Activated T-helper 2 cell treated with anti-CD3 and anti-CD28 coated beads, Interferon-gamma antibody, Interleukin-2, Interleukin-4, amounts not matched to agents 10 μg/mL and 5 μg/mL and 100 μg/mL, durations not matched to agents 14 hours and 24 hours and 36 hours (primary cell): ENCODE results near the gene GIT1. TPM values are rescaled to one million over a fixed set of nuclear protein-coding genes. Genes with fewer than 3 reads are reported as not detected.

Experiments
- DNase-seq: peaks from one replicate; pipeline ENCODE4 v3.0.0; 2021; ENCODE audit warnings: low spot score
- H3K27ac Mint-ChIP-seq: one replicate; pipeline ENCODE4 v1.8.0; 2021; ENCODE audit warnings: mixed read lengths
- H3K27me3 Mint-ChIP-seq: one replicate; pipeline ENCODE4 v1.8.0; 2021; ENCODE audit warnings: low read depth, mixed read lengths
- H3K36me3 Mint-ChIP-seq: one replicate; pipeline ENCODE4 v1.8.0; 2021; ENCODE audit warnings: low read depth, mixed read lengths
- H3K4me1 Mint-ChIP-seq: one replicate; pipeline ENCODE4 v1.8.0; 2021; ENCODE audit warnings: low read depth, mixed read lengths
- H3K4me3 Mint-ChIP-seq: one replicate; pipeline ENCODE4 v1.8.0; 2021; ENCODE audit warnings: low read depth, mild to moderate bottlenecking, moderate library complexity, mixed read lengths
- H3K9me3 Mint-ChIP-seq: one replicate; pipeline ENCODE4 v1.8.0; 2021; ENCODE audit warnings: mixed read lengths
- intact Hi-C: fragments of 100-400 bp; cut with micrococcal nuclease; formaldehyde crosslinking; loops from one replicate; pipeline ENCODE4 v1.15.1; 2023
- total RNA-seq: library from RNA; stranded (reverse); gene quantifications from 2 replicates; pipeline ENCODE4 v1.2.3, GENCODE V29; 2022

GIT1 gene
- total RNA-seq, 1 donor from 2014 or later, result 72.4 TPM

DNA sequence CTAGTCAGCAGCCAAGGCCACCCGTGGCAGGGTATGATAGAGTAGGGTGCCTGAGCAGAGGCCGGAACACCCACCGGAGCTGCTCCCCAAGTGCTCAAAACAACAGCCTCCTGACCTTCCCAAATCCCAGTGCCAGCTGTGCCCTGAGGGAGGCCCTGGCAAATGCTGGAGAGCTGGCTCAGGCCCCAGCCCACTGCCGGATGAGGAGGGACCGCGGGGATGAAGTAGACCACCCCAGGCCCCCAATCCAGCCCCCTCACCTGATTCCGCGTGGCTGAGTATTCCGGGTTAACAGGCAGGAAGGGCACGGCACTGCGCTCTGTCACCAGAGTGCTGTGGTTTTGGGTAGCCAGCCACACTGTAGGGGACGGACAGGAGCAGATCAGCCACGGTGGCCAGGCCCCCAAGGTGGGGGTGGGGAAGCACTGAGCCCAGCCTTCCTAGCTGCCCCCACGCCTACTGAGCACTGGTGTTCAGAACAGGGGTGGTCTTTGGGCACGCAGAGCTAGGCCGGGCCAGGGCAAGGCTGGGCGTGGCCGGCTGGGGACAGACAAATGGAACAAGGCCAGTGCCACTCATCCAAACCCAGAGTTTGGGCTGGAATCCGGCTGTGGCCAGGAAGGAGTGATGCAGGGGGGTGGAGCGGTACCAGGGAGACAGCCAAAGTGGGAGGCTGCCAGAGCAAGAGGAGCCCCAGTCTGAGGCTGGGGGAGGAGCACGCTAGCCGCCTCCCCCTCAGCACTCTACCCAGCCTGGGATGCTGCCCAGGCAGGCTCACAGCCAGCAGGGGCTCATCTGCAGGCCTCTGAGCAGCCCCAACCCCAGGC is 11.8 kb downstream of the GIT1 start:
- intact Hi-C loops, result no loop called here
- peaks cover 52% of the 10 kb centered on the region for H3K36me3 Mint-ChIP-seq

DNA sequence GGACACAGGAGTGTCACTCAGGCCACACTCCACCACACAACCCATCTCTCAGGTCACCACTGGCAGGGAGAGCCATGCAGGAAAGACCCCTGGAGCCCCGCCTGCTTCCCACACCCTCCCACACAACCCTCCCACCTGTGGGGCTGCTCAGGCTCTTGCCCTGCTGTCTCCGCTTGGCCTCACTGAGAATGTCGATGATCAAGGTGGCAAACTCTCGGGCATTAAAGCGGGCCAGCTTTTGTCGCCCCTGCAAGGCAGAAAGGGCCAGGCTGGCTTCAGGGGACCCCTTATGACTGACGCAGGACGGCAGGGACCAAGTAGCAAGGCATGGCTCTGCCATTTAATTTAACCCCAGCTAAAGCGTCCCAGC is 12.5 kb downstream of the GIT1 start:
- no peaks in the 10 kb centered on the region for H3K9me3 Mint-ChIP-seq
- peaks cover 8% of the 10 kb centered on the region for H3K4me1 Mint-ChIP-seq
- peaks cover 48% of the 10 kb centered on the region for H3K36me3 Mint-ChIP-seq
- no peak overlapping the region for H3K27ac Mint-ChIP-seq
- H3K4me3 Mint-ChIP-seq, result no peak overlapping the region
- no peaks in the 10 kb centered on the region for H3K27me3 Mint-ChIP-seq
- no peak for DNase-seq
- intact Hi-C loops, result no loop called here

More for the DNA sequence above, 11.8 kb downstream of the GIT1 start:
- Mint-ChIP-seq H3K4me3 (no peak overlapping the region), H3K27me3 (no peaks in the 10 kb centered on the region), H3K4me1 (peaks cover 8% of the 10 kb centered on the region), H3K9me3 (no peaks in the 10 kb centered on the region), H3K27ac (no peak overlapping the region)
- no peak for DNase-seq

DNA sequence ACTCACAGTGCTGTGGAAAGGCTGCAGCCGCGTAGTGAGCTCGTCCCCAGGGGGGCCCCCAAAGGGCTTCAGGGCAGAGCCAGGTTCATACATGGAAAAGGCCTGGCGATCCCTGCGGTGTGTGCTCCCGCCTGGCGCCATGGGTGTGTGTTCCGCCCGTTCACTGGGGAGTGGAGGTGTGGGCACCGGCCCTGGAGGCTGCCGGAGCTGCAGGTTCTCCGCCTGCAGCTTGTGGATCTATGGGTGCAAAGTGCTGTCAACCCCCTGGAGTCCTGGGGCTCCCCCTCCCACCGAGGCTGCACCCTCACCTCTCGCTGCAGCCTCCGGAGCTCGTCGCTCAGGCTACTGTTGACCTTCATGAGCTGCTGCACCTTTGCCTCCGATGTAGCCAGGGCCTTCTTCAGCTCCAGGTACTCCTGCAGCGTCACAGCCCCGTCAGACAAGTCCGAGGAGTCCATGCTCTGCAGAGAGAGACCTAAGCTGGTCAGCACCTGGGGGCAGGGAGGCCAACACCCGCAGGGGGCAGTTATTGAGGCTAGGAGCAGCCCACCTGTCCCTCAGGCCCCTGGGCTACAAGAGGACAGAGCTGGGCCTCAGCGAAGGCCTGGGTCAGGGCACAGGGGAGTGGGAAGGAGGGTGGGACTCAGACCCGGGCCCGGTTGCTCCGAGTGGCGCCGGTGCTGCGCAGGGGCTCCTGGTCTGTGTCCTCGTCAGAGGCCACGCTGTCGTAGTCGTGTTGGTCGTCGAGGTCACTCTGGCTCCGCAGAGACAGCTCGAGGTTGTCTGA is 13.0 kb downstream of the GIT1 start:
- H3K4me3 Mint-ChIP-seq, result no peak overlapping the region
- DNase-seq, result no peak
- intact Hi-C loops, result no loop called here
- H3K4me1 Mint-ChIP-seq, result peaks cover 8% of the 10 kb centered on the region
- H3K9me3 Mint-ChIP-seq, result no peaks in the 10 kb centered on the region
- no peaks in the 10 kb centered on the region for H3K27me3 Mint-ChIP-seq
- H3K27ac Mint-ChIP-seq, result no peak overlapping the region
- H3K36me3 Mint-ChIP-seq, result peaks cover 48% of the 10 kb centered on the region

DNA sequence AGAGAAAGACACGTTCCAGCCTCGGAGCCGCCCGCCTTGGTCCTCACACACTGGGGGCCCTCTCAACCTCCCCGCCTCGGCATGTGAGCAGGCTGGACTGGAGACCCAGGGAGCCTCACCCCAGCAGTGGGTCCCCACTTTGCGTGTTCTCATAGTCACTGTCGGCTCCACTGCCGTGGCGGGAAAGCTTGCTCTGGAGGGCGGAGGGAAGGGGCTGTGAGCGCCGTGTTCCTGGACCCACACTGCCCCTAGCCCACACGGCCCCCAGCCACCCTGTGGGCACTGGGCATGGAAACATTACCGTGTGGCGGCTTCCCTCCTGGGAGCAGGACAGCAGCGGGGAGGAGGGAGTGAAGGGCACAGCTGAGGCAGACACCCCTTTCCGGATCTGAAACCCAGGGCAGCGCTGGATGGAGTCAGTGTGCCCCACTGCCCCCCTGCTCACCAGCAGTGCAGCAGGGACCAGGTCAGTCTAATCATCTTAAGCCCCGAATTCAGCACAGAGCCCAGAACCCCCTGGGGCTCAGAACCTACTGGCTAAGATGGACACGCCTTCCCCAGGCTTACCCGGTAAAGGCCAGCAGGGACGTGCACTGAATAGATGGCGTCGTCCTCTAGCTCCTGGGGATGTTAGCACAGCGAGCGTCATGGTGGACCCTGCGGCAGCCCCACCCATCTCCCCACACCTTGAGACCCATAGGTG is 13.8 kb downstream of the GIT1 start:
- Mint-ChIP-seq H3K36me3 (peaks cover 53% of the 10 kb centered on the region), H3K27me3 (no peaks in the 10 kb centered on the region), H3K27ac (no peak overlapping the region), H3K4me1 (peaks cover 13% of the 10 kb centered on the region), H3K9me3 (no peaks in the 10 kb centered on the region), H3K4me3 (no peak overlapping the region)
- DNase-seq, result no peak
- intact Hi-C loops, result no loop called here

GRCh38 chr17:29574732-29575510 is 14.5 kb downstream of the GIT1 start:
- intact Hi-C loops, result no loop called here
- no peak overlapping the region for H3K4me3 Mint-ChIP-seq
- peaks cover 9% of the 10 kb centered on the region for H3K4me1 Mint-ChIP-seq
- no peak overlapping the region for H3K27ac Mint-ChIP-seq
- H3K36me3 Mint-ChIP-seq, result peaks cover 50% of the 10 kb centered on the region
- DNase-seq, result no peak
- H3K27me3 Mint-ChIP-seq, result no peaks in the 10 kb centered on the region
- H3K9me3 Mint-ChIP-seq, result no peaks in the 10 kb centered on the region

GRCh38 chr17:29573871-29574731 is 15.3 kb downstream of the GIT1 start:
- Mint-ChIP-seq H3K36me3 (peaks cover 46% of the 10 kb centered on the region), H3K27ac (no peak overlapping the region), H3K4me1 (peaks cover 10% of the 10 kb centered on the region), H3K27me3 (no peaks in the 10 kb centered on the region), H3K9me3 (no peaks in the 10 kb centered on the region), H3K4me3 (no peak overlapping the region)
- DNase-seq, result no peak
- intact Hi-C loops, result no loop called here

DNA sequence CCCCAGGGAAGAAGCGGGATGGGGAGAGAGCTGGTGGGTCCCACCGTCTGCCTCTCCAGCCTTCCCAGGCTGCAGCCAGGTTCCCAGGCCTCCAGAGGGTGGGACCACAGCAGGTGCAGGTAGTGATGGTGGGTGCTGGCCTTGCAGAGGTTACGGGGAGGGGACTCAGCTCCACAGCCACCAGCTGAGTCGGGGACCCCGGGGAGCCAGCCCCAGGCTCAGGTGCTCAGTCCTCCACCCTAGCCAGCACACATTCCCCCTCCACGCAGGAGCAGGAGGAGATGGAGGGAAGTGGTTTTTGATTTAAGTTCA is 15.9 kb downstream of the GIT1 start:
- Mint-ChIP-seq H3K36me3 (peaks cover 46% of the 10 kb centered on the region), H3K27ac (no peak overlapping the region), H3K27me3 (no peaks in the 10 kb centered on the region), H3K4me3 (no peak overlapping the region), H3K9me3 (no peaks in the 10 kb centered on the region), H3K4me1 (peaks cover 11% of the 10 kb centered on the region)
- no peak for DNase-seq
- intact Hi-C loops, result no loop called here

DNA sequence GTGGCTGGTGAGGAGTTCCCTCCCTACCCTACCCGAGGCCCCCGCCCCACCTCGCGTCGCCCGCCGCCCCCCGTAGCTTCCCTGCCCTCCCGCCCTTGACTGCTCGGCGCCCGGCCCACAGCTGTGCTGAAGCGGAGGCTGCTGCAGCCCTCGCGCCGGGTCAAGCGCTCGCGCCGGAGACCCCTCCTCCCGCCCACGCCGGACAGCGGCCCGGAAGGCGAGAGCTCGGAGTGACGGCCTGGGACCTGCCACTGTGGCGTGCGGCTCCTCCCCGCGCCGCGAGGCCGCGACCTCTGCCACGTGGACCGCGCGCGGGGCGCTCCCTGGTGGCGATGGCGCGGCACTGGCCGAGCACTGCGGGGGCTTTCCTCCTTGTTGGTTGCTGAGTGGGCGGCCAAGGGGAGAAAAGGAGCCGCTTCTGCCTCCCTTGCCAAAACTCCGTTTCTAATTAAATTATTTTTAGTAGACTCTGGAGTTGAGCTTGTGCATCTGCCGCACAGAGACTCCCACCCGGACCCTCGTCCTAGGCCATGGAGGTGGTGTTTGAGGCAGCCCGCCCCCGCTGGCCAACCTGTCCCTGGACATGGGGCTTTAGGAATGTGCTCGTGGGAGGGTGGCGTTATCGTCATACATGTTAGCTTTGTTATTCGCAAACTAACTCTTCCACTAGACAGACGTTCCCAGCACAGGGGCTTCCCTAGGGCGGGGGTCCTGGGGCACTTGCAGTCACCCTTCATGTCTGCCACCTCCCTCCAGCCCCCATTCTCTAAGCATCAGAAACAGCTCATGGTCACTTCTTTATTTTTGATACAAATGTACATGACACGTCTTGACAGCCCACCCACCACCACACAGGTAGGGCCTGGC is 16.5 kb downstream of the GIT1 start:
- peak; percentile 35 for DNase-seq
- no peaks in the 10 kb centered on the region for H3K27me3 Mint-ChIP-seq
- H3K4me3 Mint-ChIP-seq, result no peak overlapping the region
- intact Hi-C loops, result no loop called here
- H3K9me3 Mint-ChIP-seq, result no peaks in the 10 kb centered on the region
- H3K4me1 Mint-ChIP-seq, result peaks cover 11% of the 10 kb centered on the region
- peaks cover 45% of the 10 kb centered on the region for H3K36me3 Mint-ChIP-seq
- no peak overlapping the region for H3K27ac Mint-ChIP-seq

- no peak for DNase-seq
- H3K27me3 Mint-ChIP-seq, result no peaks in the 10 kb centered on the region
- no peaks in the 10 kb centered on the region for H3K9me3 Mint-ChIP-seq
- no peak overlapping the region for H3K27ac Mint-ChIP-seq
- H3K4me3 Mint-ChIP-seq, result no peak overlapping the region
- H3K36me3 Mint-ChIP-seq, result peaks cover 42% of the 10 kb centered on the region
- intact Hi-C loops, result no loop called here
- H3K4me1 Mint-ChIP-seq, result peaks cover 11% of the 10 kb centered on the region
These were observed 17.4 kb downstream of the GIT1 start for GRCh38 chr17:29571883-29572681.

GRCh38 chr17:29571486-29571882 is 18.0 kb downstream of the GIT1 start:
- intact Hi-C loops, result no loop called here
- Mint-ChIP-seq H3K4me3 (no peak overlapping the region), H3K4me1 (peaks cover 11% of the 10 kb centered on the region), H3K27ac (no peak overlapping the region), H3K9me3 (no peaks in the 10 kb centered on the region), H3K36me3 (peaks cover 42% of the 10 kb centered on the region), H3K27me3 (no peaks in the 10 kb centered on the region)
- DNase-seq, result no peak

GRCh38 chr17:29570521-29570920 is 18.9 kb downstream of the GIT1 start:
- DNase-seq, result no peak
- H3K4me1 Mint-ChIP-seq, result peaks cover 16% of the 10 kb centered on the region
- no peaks in the 10 kb centered on the region for H3K9me3 Mint-ChIP-seq
- no peak overlapping the region for H3K27ac Mint-ChIP-seq
- intact Hi-C loops, result no loop called here
- peaks cover 43% of the 10 kb centered on the region for H3K36me3 Mint-ChIP-seq
- no peaks in the 10 kb centered on the region for H3K27me3 Mint-ChIP-seq
- H3K4me3 Mint-ChIP-seq, result peak overlapping the region; percentile 49
